Measurements from ENCODE around the gene C3. TPM values are rescaled to one million over a fixed set of nuclear protein-coding genes. Genes with fewer than 3 reads are reported as not detected.

The C3 gene
- total and polyA plus RNA-seq, 2 of the 13 experiments (the other 11 are each of a cell fraction or from before 2014, with no cell fraction given) = 1,455 to 6,272 TPM

GRCh38 chr19:6730153-6730804 lies 9.8 kb upstream of the C3 start (continued):
- TF ChIP-seq GLMP (CRISPR knock-in tag; IDR thresholded peaks at IDR 0.05; ENCODE audit: borderline replicate concordance) (no peak), PHB2 (IDR thresholded peaks at IDR 0.05; ENCODE audit: partially characterized antibody) (no peak), CREBL2 (CRISPR knock-in tag; IDR thresholded peaks at IDR 0.05; ENCODE audit: borderline replicate concordance) (no peak), CHCHD3 (CRISPR knock-in tag; IDR thresholded peaks at IDR 0.05) (no peak), RBM39 (IDR thresholded peaks at IDR 0.05; ENCODE audit: low read depth, low read length, poor library complexity, severe bottlenecking) (peak; percentile 80), YY1 (IDR thresholded peaks at IDR 0.05; ENCODE audit: insufficient read depth, insufficient replicate concordance, low read depth, low read length) (peak; percentile 47), NFE2L1 (CRISPR knock-in tag; IDR thresholded peaks at IDR 0.05; ENCODE audit: borderline replicate concordance) (no peak), HMGXB4 (CRISPR knock-in tag; IDR thresholded peaks at IDR 0.05; ENCODE audit: borderline replicate concordance in 1 of 2, low read depth in 1 of 2) (peak in 1 of 2 experiments; percentile 58; a peak in 1 of 4 replicates), THAP9 (CRISPR knock-in tag; IDR thresholded peaks at IDR 0.05; ENCODE audit: borderline replicate concordance) (no peak), ELF4 (CRISPR knock-in tag; IDR thresholded peaks at IDR 0.05; ENCODE audit: borderline replicate concordance) (no peak; the same call in 1 of the 2 replicates), SATB2 (CRISPR knock-in tag; IDR thresholded peaks at IDR 0.05) (no peak), ZNF564 (CRISPR knock-in tag; IDR thresholded peaks at IDR 0.05) (0 out of 2 replicates have a peak, but pooled peaks have one; percentile 46), ZNF446 (CRISPR knock-in tag; IDR thresholded peaks at IDR 0.05) (no peak), HNF4G (IDR thresholded peaks at IDR 0.05; ENCODE audit: borderline replicate concordance, low read depth, low read length) (no peak), HNF4G (CRISPR knock-in tag; IDR thresholded peaks at IDR 0.05; ENCODE audit: borderline replicate concordance, low read depth) (0 out of 2 replicates have a peak, but pooled peaks have one; percentile 40), DDIT3 (CRISPR knock-in tag; IDR thresholded peaks at IDR 0.05) (no peak), ZNF33A (CRISPR knock-in tag; IDR thresholded peaks at IDR 0.05; ENCODE audit: borderline replicate concordance) (no peak), ZNF720 (CRISPR knock-in tag; IDR thresholded peaks at IDR 0.05) (no peak), CEBPB (IDR thresholded peaks at IDR 0.05; ENCODE audit: borderline replicate concordance, low read depth, low read length) (no peak), ZNF34 (CRISPR knock-in tag; IDR thresholded peaks at IDR 0.05; ENCODE audit: borderline replicate concordance) (no peak), ZNF713 (CRISPR knock-in tag; IDR thresholded peaks at IDR 0.05) (no peak), ZNF274 (CRISPR knock-in tag; IDR thresholded peaks at IDR 0.05) (no peak), ZFP37 (CRISPR knock-in tag; IDR thresholded peaks at IDR 0.05; ENCODE audit: borderline replicate concordance) (no peak)
